Smooth muscle cell of trachea (primary cell): ENCODE measurements around the gene TGM1. TPM values are rescaled to one million over a fixed set of nuclear protein-coding genes. Genes with fewer than 3 reads are reported as not detected.

Source experiments
- total RNA-seq: library from RNA; depleted of rRNA; stranded (reverse); fragments of >200 nt; gene quantifications from 2 replicates; pipeline ENCODE4 v1.2.1, GENCODE V29; 2014

Gene TGM1
- total RNA-seq: 0.83 and 1.5 TPM in 2 replicates

GRCh38 chr14:24262821-24263733 lies at the start of gene TGM1:
Gene TGM1 (minus strand): TSS chr14:24263177. CDS start chr14:24262352, 825 bp downstream.

DNA sequence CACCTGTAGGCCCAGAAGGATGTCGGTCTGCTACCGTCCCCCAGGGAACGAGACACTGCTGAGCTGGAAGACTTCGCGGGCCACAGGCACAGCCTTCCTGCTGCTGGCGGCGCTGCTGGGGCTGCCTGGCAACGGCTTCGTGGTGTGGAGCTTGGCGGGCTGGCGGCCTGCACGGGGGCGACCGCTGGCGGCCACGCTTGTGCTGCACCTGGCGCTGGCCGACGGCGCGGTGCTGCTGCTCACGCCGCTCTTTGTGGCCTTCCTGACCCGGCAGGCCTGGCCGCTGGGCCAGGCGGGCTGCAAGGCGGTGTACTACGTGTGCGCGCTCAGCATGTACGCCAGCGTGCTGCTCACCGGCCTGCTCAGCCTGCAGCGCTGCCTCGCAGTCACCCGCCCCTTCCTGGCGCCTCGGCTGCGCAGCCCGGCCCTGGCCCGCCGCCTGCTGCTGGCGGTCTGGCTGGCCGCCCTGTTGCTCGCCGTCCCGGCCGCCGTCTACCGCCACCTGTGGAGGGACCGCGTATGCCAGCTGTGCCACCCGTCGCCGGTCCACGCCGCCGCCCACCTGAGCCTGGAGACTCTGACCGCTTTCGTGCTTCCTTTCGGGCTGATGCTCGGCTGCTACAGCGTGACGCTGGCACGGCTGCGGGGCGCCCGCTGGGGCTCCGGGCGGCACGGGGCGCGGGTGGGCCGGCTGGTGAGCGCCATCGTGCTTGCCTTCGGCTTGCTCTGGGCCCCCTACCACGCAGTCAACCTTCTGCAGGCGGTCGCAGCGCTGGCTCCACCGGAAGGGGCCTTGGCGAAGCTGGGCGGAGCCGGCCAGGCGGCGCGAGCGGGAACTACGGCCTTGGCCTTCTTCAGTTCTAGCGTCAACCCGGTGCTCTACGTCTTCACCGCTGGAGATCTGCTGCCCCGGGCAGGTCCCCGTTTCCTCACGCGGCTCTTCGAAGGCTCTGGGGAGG lies 47.9 kb upstream of the TGM1 start, which contains the start of gene LTB4R:
Gene LTB4R, plus strand, starts transcription at position 857 of the 959 bp plus-strand sequence. CDS start 4,150 bp downstream, outside the sequence.

GRCh38 chr14:24309538-24310264 lies 46.7 kb upstream of the TGM1 start, which contains the start of gene LTB4R2:
Gene LTB4R2 (plus strand): TSS chr14:24310140. CDS start chr14:24310665, 525 bp downstream.

DNA sequence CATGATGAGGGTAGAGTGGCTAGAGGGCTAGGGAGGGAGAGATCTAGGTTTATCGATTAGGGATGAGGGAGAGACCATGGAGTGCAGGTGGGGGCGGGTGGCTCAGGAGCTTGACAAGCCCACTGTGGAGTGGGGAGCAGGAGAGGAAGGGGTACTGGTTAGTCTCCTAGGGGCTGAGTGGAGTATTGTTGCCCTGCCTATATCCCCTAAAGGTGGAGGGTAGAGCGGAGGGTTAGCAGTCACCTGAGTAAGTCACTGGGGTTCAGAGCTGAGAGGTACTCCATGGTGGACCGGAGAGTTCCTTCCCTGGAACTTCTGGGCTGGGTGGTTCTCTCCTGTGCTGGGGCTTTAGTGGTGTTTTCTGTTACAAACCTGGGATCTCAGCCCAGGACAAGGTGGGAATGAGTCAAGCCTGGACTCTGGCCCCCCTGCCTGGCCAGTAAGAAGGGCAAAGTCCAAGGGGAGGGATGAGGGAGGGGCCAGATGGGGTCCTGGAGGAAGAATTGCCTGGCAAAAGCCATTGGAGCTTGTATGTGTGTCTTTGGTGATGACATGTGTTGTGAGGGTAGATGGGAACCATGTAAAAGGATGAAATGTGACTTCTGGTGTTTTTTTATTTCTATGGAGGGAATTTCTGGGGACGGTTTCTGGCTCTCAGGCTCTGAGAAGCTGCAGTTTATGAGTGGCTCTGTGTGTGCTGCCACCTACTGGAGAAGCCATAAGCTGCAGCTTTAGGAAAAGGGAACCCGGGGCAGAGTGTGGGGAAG lies 44.8 kb upstream of the TGM1 start, which contains the start of gene CIDEB:
Gene CIDEB, minus strand, starts transcription at position 403 of the 767 bp plus-strand sequence. Its CDS starts 119 bp downstream, at position 284.

DNA sequence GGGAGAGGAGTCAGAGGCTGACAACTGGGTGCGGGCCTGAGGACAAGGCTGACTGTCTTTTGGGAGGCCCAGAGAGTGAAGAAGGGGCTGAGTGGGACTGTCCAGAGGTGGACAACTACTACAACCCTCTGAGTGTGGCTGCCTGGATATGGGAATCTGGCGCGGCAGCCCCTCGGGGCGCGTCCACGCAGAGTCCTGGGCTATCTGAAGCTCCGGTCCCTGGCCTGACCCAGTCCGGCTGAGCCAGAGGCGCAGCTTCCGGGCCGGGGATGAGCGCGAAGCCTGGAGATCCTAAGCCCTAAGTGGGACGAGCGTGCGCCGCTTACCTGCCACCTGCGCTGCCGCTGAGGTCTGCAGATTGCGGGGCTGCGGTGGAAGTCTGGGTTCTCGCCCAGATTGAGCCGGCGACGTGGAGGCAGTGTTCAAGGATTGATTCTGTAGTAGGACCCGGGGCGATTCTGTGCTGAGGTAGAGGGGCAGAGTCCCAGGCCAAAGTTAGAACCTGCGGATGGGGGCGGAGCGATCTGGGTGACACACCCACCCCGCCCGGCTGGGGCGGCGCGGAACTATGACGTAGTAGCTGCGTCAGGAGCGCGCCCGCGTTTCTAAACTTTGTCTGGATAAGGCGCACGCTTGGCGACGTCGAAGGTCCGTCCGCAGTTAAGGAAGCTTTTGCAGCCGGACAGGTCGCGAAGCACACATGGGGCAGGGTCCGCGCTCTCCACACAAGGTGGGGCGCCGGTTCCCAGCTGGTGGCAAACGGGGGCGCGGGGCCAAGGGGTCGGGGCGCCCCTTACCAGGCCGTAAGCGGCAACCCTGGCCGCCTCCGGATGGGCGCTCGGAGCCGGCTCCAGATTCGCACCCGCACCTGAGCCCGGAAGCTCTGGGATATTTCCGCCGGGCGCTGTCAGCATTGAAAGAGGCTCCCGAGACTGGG lies 36.5 kb upstream of the TGM1 start, which contains the start of the genes DHRS1 and NOP9:
Gene DHRS1, minus strand, starts transcription at position 526 of the 937 bp plus-strand sequence. CDS start 674 bp downstream, outside the sequence.
Gene NOP9, plus strand, starts transcription at position 596 of the 937 bp plus-strand sequence. Its CDS starts 105 bp downstream, at position 701.

DNA sequence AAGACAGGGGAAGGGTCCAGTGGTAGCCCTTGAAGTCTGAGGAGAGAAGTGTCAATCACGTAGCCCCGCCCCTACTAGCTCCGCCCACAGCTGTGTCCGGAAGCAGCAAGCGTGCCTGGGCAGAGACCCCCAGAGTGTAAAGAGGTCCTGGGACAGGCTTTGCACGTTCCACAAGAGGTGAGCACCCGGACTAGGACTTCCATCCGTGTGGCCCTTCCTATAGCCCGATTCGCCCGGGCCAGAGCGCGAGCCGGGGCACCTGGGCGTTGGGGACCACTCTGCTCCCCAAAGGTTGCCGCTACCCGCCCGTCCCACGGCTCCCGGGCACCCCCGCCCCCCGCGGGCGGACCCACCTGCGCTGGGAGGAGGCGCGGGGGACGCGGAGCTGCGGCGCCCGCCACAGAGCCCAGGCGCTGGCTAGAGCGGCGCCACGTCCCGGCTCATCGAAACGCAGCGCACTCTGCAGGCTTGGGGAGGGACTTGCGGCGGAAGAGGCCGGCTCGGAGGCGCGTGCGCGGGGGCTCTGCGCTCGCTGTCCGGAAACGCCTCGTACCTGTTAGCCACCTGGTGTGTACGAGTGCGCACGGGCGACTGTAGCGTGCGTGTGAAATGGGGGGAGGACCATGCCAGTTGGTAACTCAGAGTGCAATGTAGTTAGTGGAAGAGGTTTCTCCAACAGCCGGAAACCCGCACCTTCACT lies 8.3 kb upstream of the TGM1 start, which contains the start of gene RABGGTA:
Gene RABGGTA, minus strand, starts transcription at position 464 of the 700 bp plus-strand sequence. CDS start 482 bp downstream, outside the sequence.

DNA sequence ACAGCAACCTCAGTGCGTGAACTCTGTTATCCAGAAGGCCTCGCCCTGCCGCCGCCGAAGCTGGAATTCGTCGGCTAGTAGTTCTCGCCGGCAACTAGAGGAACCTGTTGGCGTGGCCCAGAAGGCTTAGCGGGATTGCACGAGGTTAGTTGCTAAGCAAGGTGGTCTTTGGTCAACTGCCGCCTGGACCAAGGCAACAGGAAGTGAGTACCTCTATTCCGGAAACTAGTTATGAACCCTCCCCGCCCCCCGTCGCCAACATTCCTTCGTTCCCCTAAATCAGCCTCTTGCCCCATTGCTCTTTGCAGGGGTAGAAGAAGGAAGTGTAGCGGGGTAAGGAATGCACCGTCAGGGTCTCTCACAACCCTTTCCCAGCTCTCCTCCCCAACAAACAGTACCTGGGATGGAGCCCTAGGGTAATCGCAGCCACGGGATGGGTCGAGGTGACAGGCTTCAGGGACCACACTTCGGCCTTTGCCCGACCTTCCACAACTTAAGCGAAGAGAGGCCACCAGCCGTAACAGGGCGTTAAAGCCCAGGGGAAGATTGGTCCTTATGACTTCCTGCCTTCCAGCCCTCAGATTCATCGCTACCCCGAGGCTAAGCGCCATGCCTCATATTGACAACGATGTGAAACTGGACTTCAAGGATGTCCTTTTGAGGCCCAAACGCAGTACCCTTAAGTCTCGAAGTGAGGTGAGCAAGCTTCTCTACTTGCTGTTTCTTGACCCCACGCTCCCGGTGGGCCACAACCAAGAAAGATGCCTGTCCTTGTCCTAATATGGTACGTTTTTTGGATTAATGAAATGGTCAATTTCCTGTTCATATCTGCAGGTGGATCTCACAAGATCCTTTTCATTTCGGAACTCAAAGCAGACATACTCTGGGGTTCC lies 30.1 kb downstream of the TGM1 start, which contains the start of gene GMPR2:
Gene GMPR2, plus strand, starts transcription at position 285 of the 893 bp plus-strand sequence. Its CDS starts 325 bp downstream, at position 610.

GRCh38 chr14:24232121-24232644 lies 30.8 kb downstream of the TGM1 start, which contains the start of gene NEDD8:
Gene NEDD8 (minus strand): TSS chr14:24232367. CDS start chr14:24232267, 100 bp downstream.

GRCh38 chr14:24215495-24216344 lies 47.3 kb downstream of the TGM1 start, which contains the start of gene MDP1:
Gene MDP1 (minus strand): TSS chr14:24216066. CDS start chr14:24215955, 111 bp downstream.

DNA sequence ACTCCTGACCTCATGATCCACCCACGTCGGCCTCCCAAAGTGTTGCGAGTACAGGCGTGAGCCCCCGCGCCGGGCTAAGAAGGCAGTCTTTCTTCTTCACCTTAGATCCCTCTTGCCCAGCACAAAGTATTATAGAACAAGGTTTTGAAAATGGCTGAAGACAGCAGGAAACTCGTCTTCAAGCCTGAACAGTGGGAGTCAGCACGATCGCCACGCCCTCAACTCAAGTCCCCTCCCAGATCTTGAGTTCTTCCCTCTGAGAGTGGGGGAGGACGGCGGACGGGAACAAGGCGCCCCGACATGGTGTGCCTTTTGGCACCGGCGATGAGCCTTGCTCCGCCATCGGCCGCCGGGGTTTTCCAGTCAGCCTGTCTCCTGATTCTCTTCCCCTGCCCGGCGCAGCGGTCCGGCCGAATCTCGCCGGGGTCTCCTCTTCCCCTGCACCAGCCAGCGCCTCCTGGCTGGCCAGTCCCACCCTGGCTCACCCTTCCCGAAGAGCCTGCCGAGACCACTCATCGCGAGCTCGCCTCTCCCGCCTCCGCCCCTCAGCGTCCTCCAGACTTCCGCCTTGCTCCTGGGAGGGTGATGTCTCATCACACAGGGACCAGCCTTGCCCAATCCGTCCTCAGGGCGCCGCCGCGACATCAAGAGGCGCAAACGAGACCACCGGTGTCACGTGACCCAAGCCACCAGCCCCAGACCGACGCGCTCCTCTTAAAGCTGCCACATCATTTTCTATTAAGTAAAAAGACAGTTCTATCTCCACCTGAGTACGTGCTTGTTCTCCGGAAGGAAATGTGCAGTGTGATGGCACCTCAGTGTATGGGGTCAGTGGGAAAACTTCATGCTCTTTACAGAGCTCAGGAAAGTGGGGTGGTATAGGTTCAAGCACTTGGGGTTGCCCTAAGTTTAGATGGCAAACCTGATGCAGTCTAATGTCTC lies 49.8 kb downstream of the TGM1 start, which contains the start of gene CHMP4A:
Gene CHMP4A, minus strand, starts transcription at position 565 of the 942 bp plus-strand sequence. Its CDS starts 49 bp downstream, at position 516.

Other genes with a start within 250 kb of the TGM1 start
- 0.15 and 0.33 TPM in 2 replicates for gene CARMIL3, start 211.2 kb downstream of the TGM1 start, total RNA-seq
- not detected in 2 replicates for gene CPNE6, start 191.6 kb downstream of the TGM1 start, total RNA-seq
- 25.0 and 35.4 TPM in 2 replicates for gene PCK2, start 168.9 kb downstream of the TGM1 start, total RNA-seq
- 69.5 and 88.2 TPM in 2 replicates for gene DCAF11, start 148.4 kb downstream of the TGM1 start, total RNA-seq
- 0.83 and 0.87 TPM in 2 replicates for gene NRL, start 148.2 kb downstream of the TGM1 start, total RNA-seq
- gene FITM1, start 132.5 kb downstream of the TGM1 start, total RNA-seq: 0.33 and 0.44 TPM in 2 replicates
- gene PSME1, start 127.0 kb downstream of the TGM1 start, total RNA-seq: 132 and 143 TPM in 2 replicates
- gene EMC9, start 121.6 kb downstream of the TGM1 start, total RNA-seq: 11.1 and 25.2 TPM in 2 replicates
- 87.2 and 117 TPM in 2 replicates for gene PSME2, start 116.6 kb downstream of the TGM1 start, total RNA-seq
- 35.5 and 57.9 TPM in 2 replicates for gene RNF31, start 115.7 kb downstream of the TGM1 start, total RNA-seq
- 87.8 and 104 TPM in 2 replicates for gene IRF9, start 101.9 kb downstream of the TGM1 start, total RNA-seq
- gene REC8, start 91.1 kb downstream of the TGM1 start, total RNA-seq: 1.8 and 2.3 TPM in 2 replicates
- gene IPO4, start 74.4 kb downstream of the TGM1 start, total RNA-seq: 39.4 and 47.6 TPM in 2 replicates
- 87.0 and 90.6 TPM in 2 replicates for gene TM9SF1, start 67.7 kb downstream of the TGM1 start, total RNA-seq
- not detected in 2 replicates for gene TSSK4, start 57.5 kb downstream of the TGM1 start, total RNA-seq
- 27.6 and 44.5 TPM in 2 replicates for gene CHMP4A, start 49.7 kb downstream of the TGM1 start, total RNA-seq
- gene MDP1, start 47.1 kb downstream of the TGM1 start, total RNA-seq: 11.1 and 25.5 TPM in 2 replicates
- 143 and 203 TPM in 2 replicates for gene NEDD8, start 30.8 kb downstream of the TGM1 start, total RNA-seq
- 94.2 and 119 TPM in 2 replicates for gene GMPR2, start 30.2 kb downstream of the TGM1 start, total RNA-seq
- gene TINF2, start 20.6 kb downstream of the TGM1 start, total RNA-seq: 68.9 and 83.2 TPM in 2 replicates
- 23.3 and 31.6 TPM in 2 replicates for gene RABGGTA, start 8.4 kb upstream of the TGM1 start, total RNA-seq
- 19.8 and 22.1 TPM in 2 replicates for gene DHRS1, start 36.6 kb upstream of the TGM1 start, total RNA-seq
- gene NOP9, start 36.7 kb upstream of the TGM1 start, total RNA-seq: 19.3 and 25.1 TPM in 2 replicates
- gene CIDEB, start 44.8 kb upstream of the TGM1 start, total RNA-seq: 1.5 and 2.6 TPM in 2 replicates
- 3.8 and 4.6 TPM in 2 replicates for gene LTB4R2, start 47.0 kb upstream of the TGM1 start, total RNA-seq
- 0.87 and 4.1 TPM in 2 replicates for gene LTB4R, start 48.3 kb upstream of the TGM1 start, total RNA-seq
- 9.6 and 11.7 TPM in 2 replicates for gene ADCY4, start 71.9 kb upstream of the TGM1 start, total RNA-seq
- gene RIPK3, start 76.8 kb upstream of the TGM1 start, total RNA-seq: 2.9 and 6.8 TPM in 2 replicates
- 108 and 149 TPM in 2 replicates for gene NFATC4, start 105.0 kb upstream of the TGM1 start, total RNA-seq
- gene NYNRIN, start 135.8 kb upstream of the TGM1 start, total RNA-seq: 20.4 and 42.7 TPM in 2 replicates
- 4.1 and 11.4 TPM in 2 replicates for gene CBLN3, start 166.5 kb upstream of the TGM1 start, total RNA-seq
- gene KHNYN, start 166.8 kb upstream of the TGM1 start, total RNA-seq: 55.3 and 67.8 TPM in 2 replicates
- 12.4 and 16.4 TPM in 2 replicates for gene SDR39U1, start 179.6 kb upstream of the TGM1 start, total RNA-seq
- not detected in 2 replicates for gene CMA1, start 245.1 kb upstream of the TGM1 start, total RNA-seq